ENCODE results near the gene CNTNAP2.

Gene CNTNAP2

DNA sequence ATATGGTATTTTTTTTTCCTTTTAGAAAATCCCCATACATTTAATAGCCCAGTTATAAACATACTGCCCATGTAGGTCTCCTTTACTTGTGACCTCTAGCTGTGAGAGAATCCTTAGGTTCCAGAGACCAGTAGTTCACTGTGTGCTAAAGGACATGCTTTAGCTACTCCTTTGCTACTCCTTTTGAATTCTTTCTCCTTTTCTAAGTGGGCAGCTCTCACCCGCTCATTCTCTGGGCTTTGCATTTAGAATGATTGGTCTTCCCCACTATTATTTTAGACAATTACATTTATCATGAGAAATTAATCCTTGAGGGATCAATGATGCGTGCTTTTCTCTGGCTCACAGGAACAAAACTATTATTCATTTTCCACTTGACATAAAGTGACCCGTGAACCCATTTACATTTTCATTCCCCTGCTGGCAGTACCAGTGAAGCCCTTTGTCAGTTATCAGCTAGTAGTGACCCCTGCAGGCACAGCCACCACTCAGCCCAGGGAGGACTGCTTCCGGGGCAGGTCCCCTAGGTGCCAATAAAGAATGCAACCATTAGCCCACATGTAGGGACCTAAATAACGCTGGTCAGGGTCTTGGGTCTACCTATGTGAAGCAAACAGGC lies 844.3 kb downstream of the CNTNAP2 start:
- no peak for DNase-seq (ENCODE audit: low read depth, low spot score)
- in situ Hi-C loops (cut with HindIII; ENCODE audit: low sequenced_read_pairs), result no loop called here
- TF ChIP-seq, protein P1, sequence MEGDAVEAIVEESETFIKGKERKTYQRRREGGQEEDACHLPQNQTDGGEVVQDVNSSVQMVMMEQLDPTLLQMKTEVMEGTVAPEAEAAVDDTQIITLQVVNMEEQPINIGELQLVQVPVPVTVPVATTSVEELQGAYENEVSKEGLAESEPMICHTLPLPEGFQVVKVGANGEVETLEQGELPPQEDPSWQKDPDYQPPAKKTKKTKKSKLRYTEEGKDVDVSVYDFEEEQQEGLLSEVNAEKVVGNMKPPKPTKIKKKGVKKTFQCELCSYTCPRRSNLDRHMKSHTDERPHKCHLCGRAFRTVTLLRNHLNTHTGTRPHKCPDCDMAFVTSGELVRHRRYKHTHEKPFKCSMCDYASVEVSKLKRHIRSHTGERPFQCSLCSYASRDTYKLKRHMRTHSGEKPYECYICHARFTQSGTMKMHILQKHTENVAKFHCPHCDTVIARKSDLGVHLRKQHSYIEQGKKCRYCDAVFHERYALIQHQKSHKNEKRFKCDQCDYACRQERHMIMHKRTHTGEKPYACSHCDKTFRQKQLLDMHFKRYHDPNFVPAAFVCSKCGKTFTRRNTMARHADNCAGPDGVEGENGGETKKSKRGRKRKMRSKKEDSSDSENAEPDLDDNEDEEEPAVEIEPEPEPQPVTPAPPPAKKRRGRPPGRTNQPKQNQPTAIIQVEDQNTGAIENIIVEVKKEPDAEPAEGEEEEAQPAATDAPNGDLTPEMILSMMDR (IDR thresholded peaks at IDR 0.05; ENCODE audit: low read depth, low read length), result no peak
- no peak overlapping the region for H3K4me3 ChIP-seq (ENCODE audit: low read depth, low read length)

DNA sequence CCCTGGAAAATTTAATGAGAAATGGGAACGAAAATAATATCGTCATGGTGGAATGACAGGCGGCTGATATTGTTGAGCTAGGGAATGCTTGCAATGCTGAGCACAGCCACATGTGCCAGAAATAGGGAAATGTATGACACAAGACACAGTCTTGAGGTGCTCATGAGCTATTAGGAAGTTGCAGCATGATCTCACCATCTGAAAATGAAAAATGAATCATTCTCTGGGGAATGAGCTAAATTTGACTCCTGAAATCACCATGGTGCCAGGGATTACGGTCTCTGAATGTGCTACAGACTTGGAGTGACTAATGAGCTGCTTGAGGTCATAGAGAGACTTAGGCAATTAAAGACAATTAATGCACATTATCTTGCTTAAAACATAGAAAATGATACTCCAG lies 845.0 kb downstream of the CNTNAP2 start:
- TF ChIP-seq, protein P1 (IDR thresholded peaks at IDR 0.05; ENCODE audit: low read depth, low read length), result no peak
- H3K4me3 ChIP-seq (ENCODE audit: low read depth, low read length), result no peak overlapping the region
- in situ Hi-C loops (cut with HindIII; ENCODE audit: low sequenced_read_pairs), result no loop called here
- peak; percentile 91 for DNase-seq (ENCODE audit: low read depth, low spot score)

DNA sequence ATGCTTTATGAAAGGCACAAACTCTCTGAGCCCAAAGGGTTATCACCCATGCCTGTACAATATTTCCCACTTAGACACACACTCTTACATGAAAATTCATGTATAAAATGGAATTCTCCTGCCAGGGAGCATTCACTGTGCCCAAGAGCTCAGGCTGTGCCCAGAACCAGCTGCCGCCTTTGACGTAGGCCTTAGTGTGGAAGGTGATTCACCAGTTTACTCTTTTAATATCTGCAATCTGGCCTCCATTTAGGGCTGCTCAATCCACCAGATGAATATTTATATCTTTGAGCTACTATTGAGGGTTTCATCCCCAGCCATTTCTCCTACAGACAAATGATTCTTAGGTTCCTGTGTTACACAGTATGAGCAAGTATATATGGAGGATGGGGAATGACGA lies 849.7 kb downstream of the CNTNAP2 start:
- TF ChIP-seq, protein P1 (IDR thresholded peaks at IDR 0.05; ENCODE audit: low read depth, low read length), result no peak
- in situ Hi-C loops (cut with HindIII; ENCODE audit: low sequenced_read_pairs), result no loop called here
- no peak for DNase-seq (ENCODE audit: low read depth, low spot score)
- no peak overlapping the region for H3K4me3 ChIP-seq (ENCODE audit: low read depth, low read length)

DNA sequence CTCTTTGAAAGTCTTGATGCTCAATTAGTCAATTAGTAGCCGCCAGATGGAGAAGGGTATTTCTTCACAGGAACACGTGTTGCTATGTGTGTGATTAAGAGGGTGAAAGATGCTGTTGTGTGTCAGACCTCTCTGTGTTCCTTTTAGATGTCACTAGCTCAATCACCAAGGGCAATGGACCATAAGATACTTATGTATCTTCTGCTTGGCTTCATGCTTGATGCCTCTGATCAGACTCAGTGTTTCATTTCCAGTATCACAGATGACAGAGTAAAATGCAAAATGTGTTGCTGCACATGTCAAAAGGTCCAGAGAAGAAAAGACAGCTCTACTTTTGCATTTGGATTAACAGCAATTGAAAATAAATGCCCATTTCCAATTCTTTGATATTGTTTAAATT lies 865.9 kb downstream of the CNTNAP2 start:
- no peak overlapping the region for H3K4me3 ChIP-seq (ENCODE audit: low read depth, low read length)
- in situ Hi-C loops (cut with HindIII; ENCODE audit: low sequenced_read_pairs), result no loop called here
- TF ChIP-seq, protein P1 (IDR thresholded peaks at IDR 0.05; ENCODE audit: low read depth, low read length), result no peak
- DNase-seq (ENCODE audit: low read depth, low spot score), result no peak

DNA sequence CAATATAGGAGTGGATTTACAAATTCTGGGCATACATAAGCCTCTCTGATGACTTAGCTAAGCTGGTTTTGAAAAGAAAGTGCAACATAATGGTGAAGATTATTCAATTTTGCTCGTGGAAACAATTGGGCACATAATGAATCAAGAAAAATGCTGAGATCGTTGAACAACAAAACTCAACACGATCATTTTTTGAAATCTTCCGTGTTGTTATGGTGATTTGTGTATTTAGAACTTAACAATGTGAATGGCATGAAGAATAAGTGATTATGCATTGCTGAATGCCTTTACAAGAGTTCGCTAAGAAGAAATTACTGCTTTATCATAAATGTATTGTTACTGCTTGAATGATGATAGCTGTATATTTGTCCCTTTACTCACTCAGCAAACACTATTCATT lies 875.0 kb downstream of the CNTNAP2 start:
- no peak overlapping the region for H3K4me3 ChIP-seq (ENCODE audit: low read depth, low read length)
- in situ Hi-C loops (cut with HindIII; ENCODE audit: low sequenced_read_pairs), result no loop called here
- DNase-seq (ENCODE audit: low read depth, low spot score), result no peak
- TF ChIP-seq, protein P1 (IDR thresholded peaks at IDR 0.05; ENCODE audit: low read depth, low read length), result no peak

DNA sequence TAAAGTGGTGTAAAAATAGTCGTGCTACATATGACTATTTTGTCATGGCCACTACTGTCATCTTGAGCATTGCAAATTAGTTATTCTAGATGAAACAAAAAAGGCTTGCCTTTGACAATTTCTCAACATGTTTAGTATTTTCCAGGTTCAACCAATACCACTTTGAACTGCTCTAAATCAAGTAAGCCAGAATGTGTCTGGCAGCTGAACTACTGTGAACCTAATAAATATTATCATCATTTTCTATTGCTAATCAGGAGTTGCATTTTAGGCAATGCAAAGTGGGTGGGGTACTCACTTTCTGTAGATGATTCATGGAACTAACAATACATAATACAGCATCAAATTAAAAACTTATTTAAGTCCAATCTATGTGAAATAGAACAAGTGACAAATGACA lies 877.2 kb downstream of the CNTNAP2 start:
- TF ChIP-seq, protein P1 (IDR thresholded peaks at IDR 0.05; ENCODE audit: low read depth, low read length), result no peak
- in situ Hi-C loops (cut with HindIII; ENCODE audit: low sequenced_read_pairs), result no loop called here
- no peak overlapping the region for H3K4me3 ChIP-seq (ENCODE audit: low read depth, low read length)
- no peak for DNase-seq (ENCODE audit: low read depth, low spot score)

Measured in astrocyte of the spinal cord (primary cell).